Adrenal gland (tissue), 12 donors: ENCODE measurements around the gene OTUD3. TPM values are rescaled to one million over a fixed set of nuclear protein-coding genes. Genes with fewer than 3 reads are reported as not detected.
A peak's percentile ranks its signal among the peaks of the same experiment; 100 is the strongest.

Source experiments
- DNase-seq, 7 donors: peaks; one replicate each; pipeline ENCODE4 v3.0.0-alpha.2; 2019 to 2020
- H3K27ac ChIP-seq, 5 donors: fragments of 200-600 bp; sonication (generic) in 4 of 5; 1 replicate in 3 of 5; 2 replicates in 2 of 5; pipeline versions ENCODE4 v1.5.1 to v1.8.0; 2016 to 2020; ENCODE audit warnings: mild to moderate bottlenecking in 1 of 5
- H3K27me3 ChIP-seq: fragments of 200-600 bp; 2 replicates; pipeline ENCODE4 v1.8.0; 2021
- H3K36me3 ChIP-seq, 2 donors: fragments of 200-600 bp; replicated peaks in 1 of 2; 1 replicate in 1 of 2; 2 replicates in 1 of 2; pipeline versions ENCODE4 v1.5.1 to v1.8.0; 2018 to 2022
- H3K4me1 ChIP-seq, 2 donors: fragments of 200-600 bp; replicated peaks in 1 of 2; 1 replicate in 1 of 2; 2 replicates in 1 of 2; pipeline versions ENCODE4 v1.5.1 to v1.8.0; 2018 to 2021
- H3K4me3 ChIP-seq, 4 donors: fragments of 200-600 bp; sonication (generic) in 3 of 4; one replicate each; pipeline ENCODE4 v1.5.1; 2016 to 2018
- H3K9me3 ChIP-seq, 3 donors: fragments of 200-600 bp; sonication (generic) in 1 of 3; replicated peaks in 1 of 3; 1 replicate in 2 of 3; 2 replicates in 1 of 3; pipeline versions ENCODE4 v1.5.1 to v1.8.0; 2016 to 2021
- CTCF ChIP-seq, 6 experiments: fragments of 450-650 bp in 4 of 6; fragments of 200-600 bp in 2 of 6; sonication (generic) in 1 of 6; IDR thresholded peaks; 1 replicate in 5 of 6; 2 replicates in 1 of 6; pipeline versions ENCODE4 v1.5.1 to v1.8.0; 2016 to 2021; ENCODE audit warnings: antibody characterized with exemption in 6 of 6, mild to moderate bottlenecking in 2 of 6, moderate library complexity in 1 of 6
- POLR2A ChIP-seq, 2 donors: fragments of 450-650 bp; IDR thresholded peaks; one replicate each; pipeline ENCODE4 v1.6.1; 2017; ENCODE audit warnings: antibody characterized with exemption in 2 of 2, mild to moderate bottlenecking in 2 of 2, moderate library complexity in 1 of 2
- WGBS, 4 donors: extraction: QIAGEN DNeasy Blood & Tissue Kit in 2 of 4; methylation state at CpG; one replicate each; pipeline versions ENCODE4 v1.1.5 to v1.1.7; 2013 to 2017; 5-methylcytosine and 5-hydroxymethylcytosine counted together
- intact Hi-C, 2 donors: fragments of 100-400 bp; cut with DNase I; formaldehyde crosslinking; loops; one replicate each; pipeline versions ENCODE4 v1.14.1 to v1.15.0; 2022 to 2023
- polyA plus RNA-seq, 3 donors: library from polyadenylated mRNA; stranded (reverse); fragments of 200-250 nt in 2 of 3; fragments of 350-450 nt in 1 of 3; fragmentation: Illumina TruSeq in 1 of 3; extraction: RNeasy Lipid Tissue Mini Kit (QIAGEN cat#74804) in 1 of 3; gene quantifications; one replicate each; pipeline ENCODE4 v1.2.3, GENCODE V29; 2013 to 2014
- total RNA-seq, 9 donors: library from RNA; depleted of rRNA in 4 of 9; stranded (reverse); fragments of >200 nt in 4 of 9; fragments of 120-200 nt in 1 of 9; fragmentation: NEBNext Ultra II Directional in 1 of 9; extraction: Animal tissue kit (Norgen Biotek cat#: 25700) in 1 of 9; gene quantifications; one replicate each; pipeline versions ENCODE4 v1.1.0 to v1.2.4, GENCODE V29; 2013 to 2023
- donor health status: healthy with polysubstance abuse.
- donor health status: Bipolar disorder and iron deficiency.
- donor health status: DM: yes; HTN: yes; CAD: no.
- donor health status: DM: no; HTN: no; CAD: no.
- donor health status: DM: no; HTN: no; CAD: no.
- donor health status: DM: yes; HTN: yes; CAD: no.

The OTUD3 gene
- total and polyA plus RNA-seq, 12 donors, result 3.0 to 15.3 (median 5.5) TPM

- TF ChIP-seq CTCF (IDR thresholded peaks at IDR 0.05), result no peak
- TF ChIP-seq POLR2A (IDR thresholded peaks at IDR 0.05), result no peak
- 67 to 80% (median 77%) methylated on average over 3 of the region's 3 CpGs for WGBS, 4 donors
Measured at GRCh38 chr1:19942088-19942487, 59.9 kb downstream of the OTUD3 start.

DNA sequence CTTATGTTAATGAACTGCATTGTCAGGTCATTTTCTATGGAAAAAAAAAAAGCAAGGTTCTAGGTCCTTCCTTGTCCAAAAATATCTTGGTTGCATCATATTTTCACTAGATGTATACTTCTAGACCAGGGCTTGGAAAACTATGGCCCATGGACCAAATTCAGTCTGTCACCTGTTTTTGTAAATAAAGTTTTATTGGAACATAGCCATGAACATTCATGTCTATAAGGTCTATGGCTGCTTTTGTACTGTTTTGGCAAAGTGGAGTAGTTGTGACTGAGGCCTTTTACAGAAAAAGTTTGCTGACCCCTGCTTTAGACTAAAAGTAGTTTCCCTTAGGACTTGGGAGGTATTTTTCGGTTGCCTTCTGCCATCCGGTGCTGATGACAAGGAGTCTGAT is 60.5 kb downstream of the OTUD3 start:
- H3K4me1 ChIP-seq, result peaks cover 0 to 10% of the 10 kb centered on the region in 2 donors
- no peak for TF ChIP-seq POLR2A (IDR thresholded peaks at IDR 0.05)
- TF ChIP-seq CTCF (IDR thresholded peaks at IDR 0.05), result no peak
- H3K9me3 ChIP-seq, result no peaks in the 10 kb centered on the region
- H3K27me3 ChIP-seq, result no peaks in the 10 kb centered on the region
- no peak overlapping the region for H3K4me3 ChIP-seq
- 83 to 100% (median 96%) methylated on average over 2 of the region's 2 CpGs for WGBS, 4 donors
- intact Hi-C loops, result no loop called here
- H3K36me3 ChIP-seq, result no peaks in the 10 kb centered on the region
- H3K27ac ChIP-seq, result no peak overlapping the region
- DNase-seq, result no peak

More at GRCh38 chr1:19942088-19942487, 59.9 kb downstream of the OTUD3 start:
- intact Hi-C loops, result no loop called here
- Histone ChIP-seq H3K27ac (no peak overlapping the region), H3K4me3 (no peak overlapping the region), H3K4me1 (peaks cover 0 to 10% of the 10 kb centered on the region in 2 donors), H3K27me3 (no peaks in the 10 kb centered on the region), H3K36me3 (no peaks in the 10 kb centered on the region), H3K9me3 (no peaks in the 10 kb centered on the region)
- DNase-seq, result no peak

DNA sequence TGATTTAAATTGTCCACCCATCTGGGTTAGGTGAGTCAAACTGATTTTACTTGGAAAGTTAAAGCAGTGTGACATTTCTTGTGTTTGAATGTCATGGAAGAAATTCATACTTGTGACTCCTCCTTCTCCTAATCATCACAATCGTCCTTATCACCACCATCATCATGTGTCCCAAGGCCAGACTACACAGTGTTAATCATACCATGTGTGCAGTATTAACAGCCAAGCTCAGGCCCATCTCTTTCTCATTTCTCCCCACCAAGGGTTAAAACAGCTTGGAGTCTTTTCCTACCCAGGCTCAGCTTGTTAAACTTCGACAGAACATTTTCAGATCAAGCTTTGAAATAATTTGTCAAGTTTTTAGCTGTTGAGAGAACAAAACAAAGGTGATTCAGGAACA is 63.7 kb downstream of the OTUD3 start:
- no peak overlapping the region for H3K4me3 ChIP-seq
- peaks cover 0 to 10% of the 10 kb centered on the region in 2 donors for H3K4me1 ChIP-seq
- H3K36me3 ChIP-seq, result no peaks in the 10 kb centered on the region
- no peaks in the 10 kb centered on the region for H3K27me3 ChIP-seq
- TF ChIP-seq CTCF (IDR thresholded peaks at IDR 0.05) (no peak), POLR2A (IDR thresholded peaks at IDR 0.05) (no peak)
- intact Hi-C loops, result no loop called here
- peak in 2 of 7 donors; percentile 37 to 39 for DNase-seq
- H3K9me3 ChIP-seq, result no peaks in the 10 kb centered on the region
- WGBS, 4 donors, result 12 to 31% (median 17%) methylated on average over 2 of the region's 2 CpGs
- H3K27ac ChIP-seq, result no peak overlapping the region

- WGBS, 4 donors, result 27 to 48% (median 31%) methylated on average over 6 of the region's 6 CpGs
- H3K27me3 ChIP-seq, result no peaks in the 10 kb centered on the region
- H3K27ac ChIP-seq, result no peak overlapping the region
Measured at GRCh38 chr1:19946331-19946751, 64.1 kb downstream of the OTUD3 start.

More at GRCh38 chr1:19946331-19946751, 64.1 kb downstream of the OTUD3 start:
- no peaks in the 10 kb centered on the region for H3K36me3 ChIP-seq
- H3K4me3 ChIP-seq, result no peak overlapping the region
- intact Hi-C loops, result no loop called here
- peaks cover 0 to 10% of the 10 kb centered on the region in 2 donors for H3K4me1 ChIP-seq
- peak in 1 of 7 donors; percentile 43 for DNase-seq
- no peak for TF ChIP-seq POLR2A (IDR thresholded peaks at IDR 0.05)
- no peak for TF ChIP-seq CTCF (IDR thresholded peaks at IDR 0.05)
- no peaks in the 10 kb centered on the region for H3K9me3 ChIP-seq
